ENCODE measurements around the gene VARS2. TPM values are rescaled to one million over a fixed set of nuclear protein-coding genes. Genes with fewer than 3 reads are reported as not detected.

VARS2 gene
- total RNA-seq, 1 experiment from 2014 or later = 68.2 TPM

- Mint-ChIP-seq H3K9me3 (peaks cover 0 to 2% of the 10 kb centered on the region in 2 experiments; a peak in 1 of 5 replicates), H3K27me3 (ENCODE audit: low read depth) (no peaks in the 10 kb centered on the region; the same call in 1 of the 2 replicates), H3K4me3 (peak overlapping the region; percentile 72 to 92), H3K36me3 (ENCODE audit: insufficient read depth in 1 of 3, low read depth in 3 of 3) (peaks cover 0 to 9% (median 2%) of the 10 kb centered on the region in 3 experiments; a peak in 5 of 7 replicates), H3K27ac (peak overlapping the region; percentile 65 to 95 (median 85)), H3K4me1 (peaks cover 74 to 78% of the 10 kb centered on the region in 2 experiments)
- peak overlapping the region; percentile 43 for H3K9ac ChIP-seq (ENCODE audit: extremely low read depth, insufficient read length, low read length)
- no peak overlapping the region for H2BK12ac ChIP-seq (ENCODE audit: insufficient read length, low read depth, low read length)
- H2AFZ ChIP-seq (ENCODE audit: low read length) = no peak overlapping the region
- no peak overlapping the region for H2BK20ac ChIP-seq (ENCODE audit: low read depth, low read length, poor library complexity, severe bottlenecking)
- H3K23ac ChIP-seq (ENCODE audit: insufficient read length, low read depth, low read length) = no peak overlapping the region
- peaks cover 9% of the 10 kb centered on the region; the same call in 1 of the 2 replicates for H3K4me1 ChIP-seq (ENCODE audit: insufficient read depth, low read length)
- H3K18ac ChIP-seq (ENCODE audit: insufficient read length, low read depth, low read length) = no peak overlapping the region
- H3K27me3 ChIP-seq (ENCODE audit: insufficient read depth, low read length) = no peaks in the 10 kb centered on the region
- H3T11ph ChIP-seq (ENCODE audit: low read length) = no peak overlapping the region
- H3K9me3 ChIP-seq (ENCODE audit: control insufficient read depth, low read depth, low read length) = no peaks in the 10 kb centered on the region
- peak overlapping the region; percentile 95 for H3K4me2 ChIP-seq (ENCODE audit: insufficient read depth, insufficient read length, low read length)
- peaks cover 8% of the 10 kb centered on the region; the same call in 1 of the 2 replicates for H3K79me2 ChIP-seq (ENCODE audit: insufficient read depth, low read length)
- H3K14ac ChIP-seq (ENCODE audit: insufficient read depth, low read length) = peak overlapping the region; percentile 45
- H4K5ac ChIP-seq (ENCODE audit: insufficient read length, low read depth, low read length) = no peak overlapping the region
- no peaks in the 10 kb centered on the region for H3K79me1 ChIP-seq (ENCODE audit: insufficient read depth, low read depth, low read length, poor library complexity, severe bottlenecking)
- H3K27ac ChIP-seq (ENCODE audit: insufficient read length, low read depth, low read length) = no peak overlapping the region
- H4K8ac ChIP-seq (replicated peaks; ENCODE audit: insufficient read length, low read depth, low read length) = no peak overlapping the region
- no peak overlapping the region for H2AK5ac ChIP-seq (ENCODE audit: insufficient read length, low read length)
- no CpG with 5 or more reads among the region's 14 CpGs for WGBS (ENCODE audit: extremely low coverage, insufficient read length, low lambda C conversion rate)
- no peak overlapping the region for H2BK15ac ChIP-seq (ENCODE audit: low read depth, low read length)
- H4K20me1 ChIP-seq (ENCODE audit: control insufficient read depth, insufficient read depth, insufficient read length) = no peaks in the 10 kb centered on the region
- H3K23me2 ChIP-seq (ENCODE audit: insufficient read length, low read depth, low read length, poor library complexity, severe bottlenecking) = peaks cover 37% of the 10 kb centered on the region
- no peak overlapping the region for H3K4ac ChIP-seq (ENCODE audit: low read depth, low read length)
- TF ChIP-seq, protein P1, sequence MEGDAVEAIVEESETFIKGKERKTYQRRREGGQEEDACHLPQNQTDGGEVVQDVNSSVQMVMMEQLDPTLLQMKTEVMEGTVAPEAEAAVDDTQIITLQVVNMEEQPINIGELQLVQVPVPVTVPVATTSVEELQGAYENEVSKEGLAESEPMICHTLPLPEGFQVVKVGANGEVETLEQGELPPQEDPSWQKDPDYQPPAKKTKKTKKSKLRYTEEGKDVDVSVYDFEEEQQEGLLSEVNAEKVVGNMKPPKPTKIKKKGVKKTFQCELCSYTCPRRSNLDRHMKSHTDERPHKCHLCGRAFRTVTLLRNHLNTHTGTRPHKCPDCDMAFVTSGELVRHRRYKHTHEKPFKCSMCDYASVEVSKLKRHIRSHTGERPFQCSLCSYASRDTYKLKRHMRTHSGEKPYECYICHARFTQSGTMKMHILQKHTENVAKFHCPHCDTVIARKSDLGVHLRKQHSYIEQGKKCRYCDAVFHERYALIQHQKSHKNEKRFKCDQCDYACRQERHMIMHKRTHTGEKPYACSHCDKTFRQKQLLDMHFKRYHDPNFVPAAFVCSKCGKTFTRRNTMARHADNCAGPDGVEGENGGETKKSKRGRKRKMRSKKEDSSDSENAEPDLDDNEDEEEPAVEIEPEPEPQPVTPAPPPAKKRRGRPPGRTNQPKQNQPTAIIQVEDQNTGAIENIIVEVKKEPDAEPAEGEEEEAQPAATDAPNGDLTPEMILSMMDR (conservative IDR thresholded peaks at IDR 0.05) = no peak
- no peak overlapping the region for H2BK5ac ChIP-seq (ENCODE audit: insufficient read length, low read length)
- H4K91ac ChIP-seq (ENCODE audit: insufficient read length, low read depth, low read length) = no peak overlapping the region
- no peak overlapping the region for H3K56ac ChIP-seq (ENCODE audit: insufficient read length, low read depth, low read length)
- DNase-seq = peak; percentile 55
- H2BK120ac ChIP-seq (ENCODE audit: low read depth, low read length, poor library complexity, severe bottlenecking) = no peak overlapping the region
Observed at GRCh38 chr6:30881392-30882203, 32.4 kb upstream of the VARS2 start.
